HEK293T (cell line): ENCODE results near the gene VWA1.
"Not testable (repeated sequence)": the region's sequence is repeated elsewhere in the genome, so short reads cannot be mapped to it uniquely, and the experiment has no call there.

Experiments
- CTCF ChIA-PET: fragments of 350-600 bp; formaldehyde crosslinking; extraction: SDS; loops from one replicate; lab custom pipeline; 2021; ENCODE audit warnings: antibody characterized with exemption, inconsistent platforms; lab: Yijun Ruan, JAX
- POLR2A ChIA-PET: fragments of 350-600 bp; formaldehyde crosslinking; extraction: SDS; loops from one replicate; lab custom pipeline; 2020; ENCODE audit warnings: antibody characterized with exemption, inconsistent platforms; lab: Yijun Ruan, JAX
- DNase-seq: peaks from one replicate; pipeline ENCODE4 v3.0.0; 2012; ENCODE audit warnings: mixed read lengths; ENCODE audit errors: extremely low spot score
- ARNT ChIP-seq: fragments of 450-650 bp; IDR thresholded peaks from 2 replicates; pipeline ENCODE4 v1.6.1; 2017; ENCODE audit warnings: mild to moderate bottlenecking
- BHLHE40 ChIP-seq: fragments of 450-650 bp; IDR thresholded peaks from 2 replicates; pipeline ENCODE4 v1.6.1; 2016; ENCODE audit warnings: mild to moderate bottlenecking, moderate library complexity, borderline replicate concordance
- CTBP1 ChIP-seq: fragments of 450-650 bp; IDR thresholded peaks from 2 replicates; pipeline ENCODE4 v1.6.1; 2016; ENCODE audit warnings: borderline replicate concordance
- ELF4 ChIP-seq: fragments of 450-650 bp; IDR thresholded peaks from 2 replicates; pipeline ENCODE4 v1.6.1; 2017; ENCODE audit warnings: antibody characterized with exemption
- FOXA1 ChIP-seq: fragments of 450-650 bp; IDR thresholded peaks from 2 replicates; pipeline ENCODE4 v1.6.1; 2016; ENCODE audit warnings: mild to moderate bottlenecking
- FOXK2 ChIP-seq: fragments of 450-650 bp; IDR thresholded peaks from 2 replicates; pipeline ENCODE4 v1.6.1; 2016; ENCODE audit warnings: mild to moderate bottlenecking
- FOXM1 ChIP-seq: fragments of 450-650 bp; IDR thresholded peaks from 2 replicates; pipeline ENCODE4 v1.6.1; 2017; ENCODE audit warnings: mild to moderate bottlenecking, borderline replicate concordance
- HDGF ChIP-seq: fragments of 450-650 bp; IDR thresholded peaks from 2 replicates; pipeline ENCODE4 v1.6.1; 2017; ENCODE audit warnings: antibody characterized with exemption, borderline replicate concordance
- L3MBTL2 ChIP-seq: fragments of 450-650 bp; conservative IDR thresholded peaks from 2 replicates; pipeline ENCODE4 v1.6.1; 2016; ENCODE audit warnings: mild to moderate bottlenecking
- LEF1 ChIP-seq: fragments of 450-650 bp; IDR thresholded peaks from 2 replicates; pipeline ENCODE4 v1.6.1; 2017; ENCODE audit warnings: mild to moderate bottlenecking, borderline replicate concordance
- NFRKB ChIP-seq: fragments of 450-650 bp; IDR thresholded peaks from 2 replicates; pipeline ENCODE4 v1.6.1; 2016; ENCODE audit warnings: mild to moderate bottlenecking, moderate library complexity
- SP1 ChIP-seq: fragments of 450-650 bp; IDR thresholded peaks from 2 replicates; pipeline ENCODE4 v1.6.1; 2017
- SUZ12 ChIP-seq: fragments of 450-650 bp; IDR thresholded peaks from 2 replicates; pipeline ENCODE4 v1.6.1; 2016; ENCODE audit warnings: mild to moderate bottlenecking
- TARDBP ChIP-seq: fragments of 450-650 bp; IDR thresholded peaks from 2 replicates; pipeline ENCODE4 v1.6.1; 2016
- ZNF384 ChIP-seq: fragments of 450-650 bp; IDR thresholded peaks from 2 replicates; pipeline ENCODE4 v1.6.1; 2016
- TF ChIP-seq, protein P1 (sequence below): fragments of 450-650 bp; IDR thresholded peaks from 2 replicates; pipeline ENCODE4 v1.6.1; 2016

The VWA1 gene

GRCh38 chr1:1460540-1461130 lies 25.1 kb downstream of the VWA1 start:
- CTCF ChIA-PET: no interaction called here
- no peak for DNase-seq
- TF ChIP-seq ELF4: no peak
- TF ChIP-seq FOXK2: no peak
- POLR2A ChIA-PET: no interaction called here

GRCh38 chr1:1461721-1462317 lies 26.3 kb downstream of the VWA1 start:
- TF ChIP-seq ELF4 (no peak), BHLHE40 (no peak), ARNT (no peak), FOXA1 (no peak), HDGF (no peak), LEF1 (no peak)
- POLR2A ChIA-PET: no interaction called here
- CTCF ChIA-PET: no interaction called here
- no peak for DNase-seq

- no peak for DNase-seq
- POLR2A ChIA-PET: no interaction called here
- TF ChIP-seq NFRKB (no peak), ARNT (no peak), BHLHE40 (no peak), SUZ12 (no peak), ZNF384 (no peak), CTBP1 (no peak), ELF4 (no peak), FOXA1 (no peak), LEF1 (no peak), FOXM1 (no peak), TARDBP (no peak), FOXK2 (no peak), HDGF (no peak), SP1 (no peak), L3MBTL2 (no peak)
- TF ChIP-seq, protein P1, sequence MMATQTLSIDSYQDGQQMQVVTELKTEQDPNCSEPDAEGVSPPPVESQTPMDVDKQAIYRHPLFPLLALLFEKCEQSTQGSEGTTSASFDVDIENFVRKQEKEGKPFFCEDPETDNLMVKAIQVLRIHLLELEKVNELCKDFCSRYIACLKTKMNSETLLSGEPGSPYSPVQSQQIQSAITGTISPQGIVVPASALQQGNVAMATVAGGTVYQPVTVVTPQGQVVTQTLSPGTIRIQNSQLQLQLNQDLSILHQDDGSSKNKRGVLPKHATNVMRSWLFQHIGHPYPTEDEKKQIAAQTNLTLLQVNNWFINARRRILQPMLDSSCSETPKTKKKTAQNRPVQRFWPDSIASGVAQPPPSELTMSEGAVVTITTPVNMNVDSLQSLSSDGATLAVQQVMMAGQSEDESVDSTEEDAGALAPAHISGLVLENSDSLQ: no peak
- CTCF ChIA-PET: no interaction called here
Measured at GRCh38 chr1:1462318-1462966, 27.0 kb downstream of the VWA1 start.

DNA sequence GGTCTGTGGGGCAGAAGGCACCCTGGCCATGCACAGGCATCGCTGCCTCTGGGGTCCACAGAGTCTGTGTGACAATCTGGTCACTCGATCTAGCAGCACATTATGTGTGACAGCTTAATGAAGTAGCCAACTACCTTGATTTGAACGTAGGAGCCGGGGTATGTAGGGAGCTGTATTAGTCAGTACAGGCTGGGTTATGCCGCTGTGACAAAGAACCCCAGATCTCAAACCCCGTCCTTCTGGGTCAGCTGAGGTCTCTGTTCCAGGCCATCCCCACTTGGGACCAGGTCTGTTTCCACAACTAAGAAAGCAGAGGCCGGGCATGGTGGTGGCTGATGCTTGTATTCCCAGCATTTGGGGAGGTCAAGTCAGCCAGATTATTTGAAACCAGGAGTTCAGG lies 27.8 kb downstream of the VWA1 start:
- CTCF ChIA-PET: no interaction called here
- POLR2A ChIA-PET: no interaction called here
- TF ChIP-seq FOXA1 (no peak), SP1 (no peak), LEF1 (no peak), CTBP1 (no peak), NFRKB (no peak), HDGF (no peak), FOXK2 (no peak), BHLHE40 (no peak), SUZ12 (no peak), ELF4 (no peak)
- TF ChIP-seq, protein P1: no peak
- DNase-seq: no peak

- DNase-seq, CTCF ChIA-PET, POLR2A ChIA-PET: not testable (repeated sequence)
Measured at GRCh38 chr1:1468196-1468985, 32.9 kb downstream of the VWA1 start.

DNA sequence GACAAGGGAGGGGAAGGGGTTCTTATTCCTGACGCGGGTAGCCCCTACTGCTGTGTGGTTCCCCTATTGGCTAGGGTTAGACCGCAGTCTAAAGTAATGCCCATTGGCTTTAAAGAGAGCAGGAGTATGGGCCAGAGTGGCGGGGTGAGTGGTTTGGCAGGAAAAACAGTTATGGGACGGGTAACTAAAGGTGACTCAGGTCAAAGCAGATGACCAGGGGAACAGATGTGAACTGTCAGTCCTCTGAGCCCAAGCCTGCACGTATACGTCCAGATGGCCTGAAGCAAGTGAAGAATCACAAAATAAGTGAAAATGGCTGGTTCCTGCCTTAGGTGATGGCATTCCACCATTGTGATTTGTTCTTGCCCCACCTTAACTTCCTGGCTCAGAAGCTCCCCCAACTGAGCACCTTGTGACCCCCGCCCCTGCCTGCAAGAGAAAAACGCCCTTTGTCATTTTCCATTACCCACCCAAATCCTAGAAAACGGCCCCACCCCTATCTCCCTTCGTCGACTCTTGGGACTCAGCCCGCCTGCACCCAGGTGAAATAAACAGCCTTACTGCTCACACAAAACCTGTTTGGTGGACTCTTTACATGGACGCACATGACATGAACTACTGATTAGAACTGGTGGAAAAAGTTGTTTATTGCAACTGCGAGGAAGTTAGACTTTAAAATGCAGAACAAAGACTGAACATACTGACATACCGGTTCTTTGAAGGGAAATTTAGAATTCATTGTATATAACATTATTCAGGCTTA lies 35.3 kb downstream of the VWA1 start:
- CTCF ChIA-PET: no interaction called here
- TF ChIP-seq FOXA1 (no peak), ELF4 (no peak), CTBP1 (no peak), SUZ12 (no peak), HDGF (no peak), ZNF384 (no peak)
- POLR2A ChIA-PET: no interaction called here
- no peak for DNase-seq
